Activated T-helper 1 cell treated with anti-CD3 and anti-CD28 coated beads, Interleukin-2, amount 50 U/mL, for 16 hours (primary cell): ENCODE measurements around the gene CEMIP2.
"Not testable (repeated sequence)": the region's sequence is repeated elsewhere in the genome, so short reads cannot be mapped to it uniquely, and the experiment has no call there.

Experiments
- DNase-seq, 2 donors: peaks; one replicate each; pipeline ENCODE4 v3.0.0-alpha.2; 2020; ENCODE audit warnings: low read depth in 1 of 2, low spot score in 1 of 2

The CEMIP2 gene

GRCh38 chr9:71710856-71711255 is 57.5 kb downstream of the CEMIP2 start:
- DNase-seq, result no peak

GRCh38 chr9:71710201-71710600 is 58.1 kb downstream of the CEMIP2 start:
- DNase-seq, result no peak

GRCh38 chr9:71709384-71709783 is 58.9 kb downstream of the CEMIP2 start:
- DNase-seq, result no peak

DNA sequence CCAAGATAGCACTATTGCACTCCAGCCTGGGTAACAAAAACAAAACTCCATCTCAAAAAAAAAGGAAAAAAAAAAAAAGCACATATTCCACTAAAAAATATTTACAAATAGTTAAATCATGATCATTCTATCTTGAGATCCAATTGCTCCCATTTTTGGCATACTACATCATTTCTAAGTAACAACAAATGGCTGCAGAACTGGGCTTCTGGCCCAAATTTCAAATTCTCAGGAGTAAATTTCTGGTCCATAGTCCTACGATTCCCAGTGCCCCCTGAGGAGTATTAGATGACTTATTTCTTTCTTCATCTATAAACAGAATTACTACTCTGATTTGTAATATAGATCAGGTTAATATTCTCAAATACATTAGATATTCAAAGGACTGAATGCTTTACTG is 62.1 kb downstream of the CEMIP2 start:
- no peak for DNase-seq

- DNase-seq, result no peak
Measured at GRCh38 chr9:71704796-71705195, 63.5 kb downstream of the CEMIP2 start.

DNA sequence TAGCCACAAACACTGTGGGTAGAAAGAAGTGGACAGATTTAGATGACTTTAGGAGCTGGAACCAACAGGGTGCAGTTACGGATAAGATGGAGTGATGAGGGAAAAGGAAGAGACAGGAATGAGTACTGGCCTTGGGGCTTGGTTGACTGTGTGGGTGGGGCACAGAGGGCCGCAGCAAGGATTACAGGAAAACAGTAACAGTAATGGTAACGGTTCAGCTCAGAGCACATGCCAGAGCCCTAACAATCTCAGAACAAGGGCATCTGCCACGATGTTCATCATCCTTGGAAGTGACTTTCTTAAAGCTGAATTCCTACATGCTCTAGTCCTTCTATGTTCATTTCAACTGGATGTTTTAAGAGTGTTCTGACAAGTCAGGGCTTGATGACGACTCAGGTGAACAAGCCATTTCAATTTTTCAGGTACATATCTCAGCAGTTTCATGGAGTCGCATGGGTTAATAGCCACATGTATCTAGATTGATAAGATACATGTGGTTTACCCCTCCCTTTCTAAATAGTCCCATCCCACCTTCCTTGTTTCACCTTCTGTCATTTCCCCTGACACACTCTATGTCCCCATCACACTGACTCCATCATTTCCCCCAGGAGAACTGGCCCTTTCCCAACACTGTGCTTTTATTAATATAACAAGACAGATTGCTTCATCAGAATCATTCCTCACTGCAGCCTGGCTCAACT is 65.0 kb downstream of the CEMIP2 start:
- no peak for DNase-seq

DNA sequence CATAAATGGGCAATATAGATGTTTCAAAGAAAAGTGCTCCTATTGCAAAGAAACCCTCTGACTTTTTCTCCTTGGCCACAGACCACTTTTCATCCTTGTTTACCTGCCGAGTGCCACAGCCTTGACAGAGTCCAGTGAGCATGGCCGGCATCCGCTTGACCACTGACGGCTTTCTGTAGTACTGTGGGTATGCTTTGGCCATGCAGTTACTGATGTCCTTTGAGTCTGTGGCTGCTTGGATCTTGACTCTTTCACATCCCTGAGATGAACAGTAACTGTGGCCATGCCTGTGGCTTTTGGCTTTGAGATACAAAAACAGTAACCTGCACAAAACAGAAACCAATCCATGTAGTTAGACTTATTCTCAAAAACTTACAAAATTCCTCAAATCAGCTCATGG is 70.4 kb downstream of the CEMIP2 start:
- DNase-seq, result no peak

- no peak for DNase-seq
Measured at GRCh38 chr9:71694332-71694731, 74.0 kb downstream of the CEMIP2 start.

DNA sequence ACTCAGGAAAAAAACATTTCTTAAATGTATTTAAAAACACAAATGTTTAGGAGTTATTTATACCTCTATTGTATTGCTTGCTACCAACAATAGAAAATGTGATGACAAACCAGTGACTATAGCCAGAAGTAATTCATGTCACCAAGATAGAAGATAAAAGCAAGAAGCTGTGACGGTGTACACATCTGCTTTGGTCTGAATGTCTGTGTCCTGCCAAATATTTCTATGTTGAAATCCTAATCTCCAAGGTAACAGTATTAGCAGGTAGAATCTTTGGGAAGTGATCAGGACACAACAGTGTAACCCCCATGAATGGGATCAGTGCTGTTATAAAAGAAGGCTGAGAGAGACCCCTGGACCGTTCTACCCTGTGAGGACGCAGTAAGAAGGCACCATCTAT is 74.7 kb downstream of the CEMIP2 start:
- no peak for DNase-seq

DNA sequence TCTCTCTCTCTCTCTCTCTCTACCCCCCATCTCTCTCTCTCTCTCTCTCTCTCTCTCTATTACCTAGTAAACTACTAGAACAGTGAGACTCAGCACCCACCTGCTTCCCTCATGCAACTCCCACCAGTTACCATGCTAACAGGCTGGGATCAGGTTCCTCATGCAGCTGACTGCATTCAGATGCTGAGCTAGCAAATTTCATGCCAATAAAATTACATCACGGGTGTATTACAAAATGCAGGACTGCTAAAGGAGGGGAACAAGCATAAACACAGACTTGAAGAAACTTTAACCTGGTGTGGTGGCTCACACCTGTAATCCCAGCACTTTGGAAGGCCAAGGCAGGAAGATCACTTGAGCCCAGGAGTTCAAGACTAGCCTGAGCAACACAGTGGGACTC is 76.0 kb downstream of the CEMIP2 start:
- DNase-seq, result no peak

DNA sequence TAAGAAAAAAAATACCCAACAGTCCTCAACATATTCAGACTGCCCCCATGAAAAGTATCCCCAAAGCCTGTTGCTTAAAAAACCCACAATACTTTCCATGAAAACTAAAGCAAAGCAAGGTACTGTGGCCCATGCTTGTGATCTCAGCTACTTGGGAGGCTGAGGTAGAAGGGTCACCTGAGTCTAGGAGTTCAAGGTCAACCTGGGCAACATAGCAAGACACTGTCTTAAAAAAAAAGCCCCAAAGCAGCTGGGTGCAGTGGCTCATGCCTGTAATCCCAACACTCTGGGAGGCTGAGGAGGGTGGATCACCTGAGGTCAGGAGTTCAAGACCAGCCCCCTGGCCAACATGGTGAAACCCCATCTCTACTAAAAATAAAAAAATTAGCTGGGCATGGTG is 76.7 kb downstream of the CEMIP2 start:
- not testable (repeated sequence) for DNase-seq

- DNase-seq, result no peak
Measured at GRCh38 chr9:71690689-71691435, 77.5 kb downstream of the CEMIP2 start.

DNA sequence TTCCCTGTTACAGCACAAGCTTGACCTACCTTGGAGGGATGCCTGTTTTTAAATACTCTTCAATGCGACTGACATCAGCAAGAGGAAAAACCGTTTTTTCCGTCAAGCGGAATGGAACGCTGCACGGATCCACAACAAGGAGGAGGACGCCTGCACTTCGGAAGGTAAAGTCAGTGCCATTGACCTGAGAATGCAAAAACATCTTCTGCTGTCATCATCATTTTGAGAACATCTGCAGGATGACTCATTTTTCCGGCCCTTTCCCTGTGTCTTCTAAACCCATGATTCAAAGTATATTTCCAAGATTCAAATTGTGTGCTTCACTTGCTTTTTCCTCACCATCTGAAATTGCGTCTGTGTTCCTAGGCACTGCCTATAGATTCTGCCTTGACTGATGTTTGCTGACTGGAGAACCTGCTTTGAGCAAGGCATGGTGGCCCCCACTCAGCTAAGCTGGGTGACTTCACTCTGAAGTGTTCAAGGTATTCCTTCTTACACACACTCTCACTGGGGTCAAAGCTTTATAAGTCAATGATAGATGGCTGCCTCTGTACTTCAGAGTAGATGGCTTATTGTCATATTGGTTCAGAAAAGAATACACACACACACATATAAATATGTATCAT is 78.1 kb downstream of the CEMIP2 start:
- DNase-seq, result no peak

DNA sequence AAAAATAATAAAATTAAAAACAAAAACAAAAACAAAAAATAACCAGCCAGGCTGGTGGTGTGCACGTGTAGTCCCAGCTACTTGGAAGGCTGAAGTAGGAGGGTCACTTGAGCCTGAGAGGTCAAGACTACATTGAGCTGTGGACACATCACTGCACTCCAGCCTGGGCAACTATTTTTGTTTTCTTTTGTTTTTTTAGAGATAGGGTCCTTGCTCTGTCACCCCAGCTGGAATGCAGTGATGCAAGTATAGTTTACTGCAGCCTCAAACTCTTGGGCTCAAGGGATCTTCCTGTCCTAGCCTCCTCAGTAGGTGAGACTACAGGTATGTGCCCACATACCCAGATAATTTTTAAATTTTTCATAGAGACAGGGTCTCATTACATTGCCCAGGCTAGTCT is 80.6 kb downstream of the CEMIP2 start:
- no peak for DNase-seq

DNA sequence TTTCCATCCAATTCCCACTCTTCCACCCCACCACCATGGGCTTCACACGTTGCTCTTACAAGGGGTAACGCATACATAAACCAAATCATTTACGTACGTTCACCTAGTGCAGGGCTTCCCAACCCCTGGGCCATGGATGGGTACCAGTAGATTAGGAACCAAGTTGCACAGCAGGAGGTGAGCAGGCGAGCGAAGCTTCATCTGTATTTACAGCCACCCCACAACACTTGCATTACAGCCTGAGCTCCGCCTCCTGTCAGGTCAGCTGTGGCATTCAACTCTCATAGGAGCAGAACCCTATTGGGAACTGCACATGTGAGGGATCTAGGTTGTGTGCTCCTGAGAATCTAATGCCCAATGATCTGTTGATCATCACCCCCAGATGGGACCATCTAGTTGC is 82.3 kb downstream of the CEMIP2 start:
- DNase-seq, result no peak

GRCh38 chr9:71685394-71685793 is 82.9 kb downstream of the CEMIP2 start:
- no peak for DNase-seq

DNA sequence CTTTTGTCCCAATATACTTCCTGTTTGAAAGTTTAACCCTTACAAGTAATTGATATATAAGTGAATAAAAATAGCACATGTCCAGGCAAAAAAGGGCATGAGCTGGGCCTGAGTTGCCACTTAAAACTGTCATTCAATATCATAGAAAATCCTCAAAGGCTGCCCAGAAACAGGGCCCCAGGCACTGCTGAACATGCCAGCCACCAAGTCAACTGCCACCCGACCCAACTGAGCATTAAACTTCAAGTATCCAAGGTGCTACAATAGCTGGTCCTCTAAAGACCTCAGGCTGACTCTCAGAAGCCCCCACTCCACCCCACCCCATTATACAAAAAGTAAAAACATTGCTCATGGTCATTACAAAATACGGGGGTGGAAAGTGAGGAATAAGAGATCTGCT is 83.7 kb downstream of the CEMIP2 start:
- DNase-seq, result no peak

GRCh38 chr9:71683598-71684235 is 84.6 kb downstream of the CEMIP2 start:
- DNase-seq, result no peak

GRCh38 chr9:71681708-71682272 is 86.5 kb downstream of the CEMIP2 start:
- no peak for DNase-seq

DNA sequence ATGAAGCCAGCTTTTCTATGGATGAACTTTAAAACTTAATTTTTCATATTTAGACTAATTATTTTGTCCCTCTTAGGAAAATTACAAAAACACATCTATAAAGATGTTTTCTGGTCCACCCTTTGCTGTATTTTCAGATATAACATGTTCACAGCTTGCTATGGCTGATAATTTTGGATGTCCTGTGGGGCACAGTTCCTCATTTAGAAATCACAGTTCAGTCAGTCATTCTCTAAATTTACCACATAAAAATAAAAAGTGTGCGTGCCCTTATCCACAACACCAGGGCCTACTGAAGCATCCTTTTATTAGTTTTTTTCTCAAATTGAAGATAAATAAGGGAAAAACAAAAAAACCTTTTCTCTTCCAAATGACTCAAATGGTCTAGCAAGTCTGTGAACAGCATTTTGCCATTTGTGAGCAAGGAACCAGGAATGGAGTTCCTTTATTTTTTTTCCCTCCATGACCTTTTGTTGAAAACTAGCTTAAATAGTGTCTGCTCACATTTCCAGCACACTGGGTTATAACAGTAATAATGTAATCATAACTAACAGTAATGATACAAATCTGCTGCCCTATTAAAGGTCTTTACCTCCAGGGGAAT is 87.1 kb downstream of the CEMIP2 start:
- DNase-seq, result no peak
